IMR-90 (cell line): ENCODE data around the gene PLBD2. TPM values are rescaled to one million over a fixed set of nuclear protein-coding genes. Genes with fewer than 3 reads are reported as not detected.

Experiments
- ATAC-seq: fragments of 200-7000 bp; cut with Tn5 transposase; 2 replicates; pipeline ENCODE4 v1.9.1; 2020; ENCODE audit warnings: low read depth, mild to moderate bottlenecking, moderate library complexity
- BruUV-seq: library from RNA; stranded (reverse); fragments of 400-500 nt; replicated peaks from 2 replicates; lab custom pipeline; 2021; lab: Mats Ljungman, UMichigan
- CTCF ChIA-PET: fragments of 300-600 bp; formaldehyde crosslinking; extraction: SDS; loops from one replicate; lab custom pipeline; 2021; ENCODE audit warnings: antibody characterized with exemption; lab: Yijun Ruan, JAX
- POLR2A ChIA-PET: fragments of 300-600 bp; sonication (Branson Sonifier 250); formaldehyde crosslinking; loops from one replicate; lab custom pipeline; 2022; ENCODE audit warnings: antibody characterized with exemption; ENCODE audit not compliant: unreplicated experiment; lab: Charles Lee
- DNase-seq: peaks from one replicate; pipeline ENCODE4 v3.0.0; 2013
- H2AFZ ChIP-seq: replicated peaks from 2 replicates; pipeline ENCODE3; 2013; ENCODE audit warnings: low read length, mild to moderate bottlenecking; ENCODE audit not compliant: poor library complexity
- H2AK5ac ChIP-seq: 2 replicates; pipeline ENCODE4 v1.6.1; 2013; ENCODE audit warnings: low read depth, low read length, inconsistent platforms
- H2AK9ac ChIP-seq: replicated peaks from 2 replicates; pipeline ENCODE3; 2013; ENCODE audit warnings: mild to moderate bottlenecking, low read depth, low read length, moderate library complexity; ENCODE audit not compliant: poor library complexity
- H2BK120ac ChIP-seq: 2 replicates; pipeline ENCODE4 v1.6.1; 2013; ENCODE audit warnings: low read depth, low read length, inconsistent platforms
- H2BK15ac ChIP-seq: 3 replicates; pipeline ENCODE4 v1.6.1; 2013; ENCODE audit warnings: low read depth, low read length, inconsistent platforms
- H2BK20ac ChIP-seq: 2 replicates; pipeline ENCODE4 v1.6.1; 2013; ENCODE audit warnings: low read depth, mild to moderate bottlenecking, inconsistent platforms, low read length, moderate library complexity
- H2BK5ac ChIP-seq: 2 replicates; pipeline ENCODE4 v1.6.1; 2013; ENCODE audit warnings: mild to moderate bottlenecking, low read depth, low read length, inconsistent platforms; ENCODE audit not compliant: poor library complexity, severe bottlenecking
- H3K14ac ChIP-seq: replicated peaks from 2 replicates; pipeline ENCODE4 v1.6.1; 2013; ENCODE audit warnings: low read depth, low read length, inconsistent platforms
- H3K18ac ChIP-seq: 2 replicates; pipeline ENCODE4 v1.6.1; 2013; ENCODE audit warnings: low read depth, low read length, control low read depth
- H3K23ac ChIP-seq: 2 replicates; pipeline ENCODE4 v1.6.1; 2013; ENCODE audit warnings: low read depth, low read length, inconsistent platforms
- H3K27ac ChIP-seq: 2 replicates; pipeline ENCODE4 v1.5.1; 2013; ENCODE audit warnings: mild to moderate bottlenecking, control low read depth, low read length; ENCODE audit not compliant: insufficient read depth
- H3K27me3 ChIP-seq: 2 replicates; pipeline ENCODE4 v1.6.1; 2013; ENCODE audit warnings: low read length; ENCODE audit not compliant: control insufficient read depth, insufficient read depth
- H3K36me3 ChIP-seq: 2 replicates; pipeline ENCODE4 v1.6.1; 2013; ENCODE audit warnings: low read length, mixed read lengths; ENCODE audit not compliant: control insufficient read depth, insufficient read depth
- H3K4ac ChIP-seq: 2 replicates; pipeline ENCODE4 v1.6.1; 2013; ENCODE audit warnings: low read depth, low read length, inconsistent platforms
- H3K4me1 ChIP-seq: 2 replicates; pipeline ENCODE4 v1.6.1; 2013; ENCODE audit warnings: low read length, mixed read lengths; ENCODE audit not compliant: control insufficient read depth, insufficient read depth
- H3K4me2 ChIP-seq: 2 replicates; pipeline ENCODE4 v1.6.1; 2013; ENCODE audit warnings: low read depth, mild to moderate bottlenecking, control low read depth, low read length, moderate library complexity
- H3K4me3 ChIP-seq: 2 replicates; pipeline ENCODE4 v1.5.1; 2013; ENCODE audit warnings: low read depth, mild to moderate bottlenecking, control low read depth, low read length, moderate library complexity; ENCODE audit not compliant: insufficient read depth
- H3K56ac ChIP-seq: 2 replicates; pipeline ENCODE4 v1.6.1; 2013; ENCODE audit warnings: low read length, inconsistent platforms; ENCODE audit not compliant: insufficient read depth; ENCODE audit errors: extremely low read depth
- H3K79me1 ChIP-seq, 2 experiments: 2 replicates each; pipeline ENCODE4 v1.6.1; 2013; ENCODE audit warnings: low read length in 2 of 2, inconsistent platforms in 1 of 2, low read depth in 1 of 2
- H3K9ac ChIP-seq: 2 replicates; pipeline ENCODE4 v1.6.1; 2013; ENCODE audit warnings: low read depth, low read length, control low read depth
- H3K9me1 ChIP-seq: 2 replicates; pipeline ENCODE4 v1.6.1; 2013; ENCODE audit warnings: low read length, inconsistent platforms; ENCODE audit not compliant: insufficient read depth
- H3K9me3 ChIP-seq: 2 replicates; pipeline ENCODE4 v1.6.1; 2013; ENCODE audit warnings: low read length; ENCODE audit not compliant: control insufficient read depth, insufficient read depth
- H4K20me1 ChIP-seq: 2 replicates; pipeline ENCODE4 v1.6.1; 2013; ENCODE audit warnings: low read length, inconsistent platforms; ENCODE audit not compliant: insufficient read depth
- H4K5ac ChIP-seq: 2 replicates; pipeline ENCODE4 v1.6.1; 2013; ENCODE audit warnings: mild to moderate bottlenecking, low read depth, low read length, control low read depth
- H4K8ac ChIP-seq, 2 experiments: 2 replicates each; pipeline ENCODE4 v1.6.1; 2013; ENCODE audit warnings: low read depth in 2 of 2, low read length in 2 of 2, control low read depth in 1 of 2, inconsistent platforms in 1 of 2
- H4K91ac ChIP-seq: 2 replicates; pipeline ENCODE4 v1.6.1; 2013; ENCODE audit warnings: low read depth, low read length, inconsistent platforms; ENCODE audit not compliant: insufficient read depth
- CEBPB ChIP-seq: IDR thresholded peaks from 2 replicates; pipeline ENCODE4 v1.6.1; 2012; ENCODE audit warnings: low read depth, low read length, improper control_type of control experiment
- CHD1 ChIP-seq: IDR thresholded peaks from 2 replicates; pipeline ENCODE4 v1.6.1; 2012; ENCODE audit warnings: low read depth, low read length, improper control_type of control experiment
- CTCF ChIP-seq: conservative IDR thresholded peaks from 2 replicates; pipeline ENCODE4 v1.5.1; 2012; ENCODE audit warnings: mild to moderate bottlenecking, low read depth, low read length, improper control_type of control experiment
- ELK1 ChIP-seq: fragments of 150-350 bp; IDR thresholded peaks from 2 replicates; pipeline ENCODE4 v1.6.1; 2016; ENCODE audit warnings: low read depth, mild to moderate bottlenecking, low read length, moderate library complexity, borderline replicate concordance
- FOS ChIP-seq: fragments of 150-350 bp; IDR thresholded peaks from 2 replicates; pipeline ENCODE4 v1.6.1; 2016; ENCODE audit warnings: low read depth, low read length
- MAZ ChIP-seq: IDR thresholded peaks from 2 replicates; pipeline ENCODE4 v1.6.1; 2012; ENCODE audit warnings: low read depth, mild to moderate bottlenecking, low read length, improper control_type of control experiment, moderate library complexity, borderline replicate concordance
- MXI1 ChIP-seq: IDR thresholded peaks from 2 replicates; pipeline ENCODE4 v1.6.1; 2012; ENCODE audit warnings: low read depth, mild to moderate bottlenecking, low read length, moderate library complexity, borderline replicate concordance
- POLR2A ChIP-seq: IDR thresholded peaks from 2 replicates; pipeline ENCODE4 v1.6.1; 2012; ENCODE audit warnings: mild to moderate bottlenecking, low read depth, low read length
- RCOR1 ChIP-seq: IDR thresholded peaks from 2 replicates; pipeline ENCODE4 v1.6.1; 2012; ENCODE audit warnings: mild to moderate bottlenecking, low read length, improper control_type of control experiment; ENCODE audit not compliant: insufficient replicate concordance
- SMC3 ChIP-seq: fragments of 150-350 bp; IDR thresholded peaks from 2 replicates; pipeline ENCODE4 v1.6.1; 2016; ENCODE audit warnings: low read depth, mild to moderate bottlenecking, antibody characterized with exemption, low read length, moderate library complexity
- WGBS, 2 experiments: methylation state at CpG; one replicate each; pipeline versions ENCODE4 v1.1.5 to v1.1.7; 2013; ENCODE audit warnings: missing lambda C conversion rate in 2 of 2; ENCODE audit not compliant: insufficient read length in 1 of 2; ENCODE audit errors: extremely low coverage in 2 of 2; 5-methylcytosine and 5-hydroxymethylcytosine counted together
- dilution Hi-C: fragments of 300-500 bp; cut with HindIII; formaldehyde crosslinking; loops from one replicate; pipeline ENCODE4 v1.14.3; 2018; ENCODE audit warnings: low sequenced_read_pairs; ENCODE audit not compliant: unreplicated experiment
- in situ Hi-C: fragments of 300-500 bp; cut with MboI; formaldehyde crosslinking; loops from 3 replicates; pipeline ENCODE4 v1.14.3; 2019; ENCODE audit warnings: low sequenced_read_pairs, inconsistent platforms, mixed read lengths
- intact Hi-C: fragments of 100-400 bp; cut with micrococcal nuclease; formaldehyde crosslinking; loops from 2 replicates; pipeline ENCODE4 v1.10.0; 2022
- polyA plus RNA-seq, 3 experiments: library from polyadenylated mRNA; depleted of rRNA; stranded (reverse); fragments of >200 nt; gene quantifications; 2 replicates each; pipeline ENCODE4 v1.2.3, GENCODE V29; 2012; ENCODE audit warnings: low replicate concordance in 1 of 3
- total RNA-seq: library from RNA; depleted of rRNA; stranded (reverse); fragments of >200 nt; gene quantifications from 2 replicates; pipeline ENCODE4 v1.2.3, GENCODE V29; 2012

Gene PLBD2
- total and polyA plus RNA-seq, 2 of the 4 experiments (the other 2 are of a cell fraction): 7.3 to 44.5 TPM

GRCh38 chr12:113414519-113415038, 56.2 kb downstream of the PLBD2 start:
- Histone ChIP-seq H3K4me2 (no peak overlapping the region), H3K4ac (no peak overlapping the region), H3K4me3 (no peak overlapping the region), H2BK15ac (no peak overlapping the region), H3K14ac (no peak overlapping the region), H4K5ac (no peak overlapping the region), H3K18ac (no peak overlapping the region), H2BK20ac (no peak overlapping the region), H3K56ac (no peak overlapping the region), H2AFZ (no peak overlapping the region), H3K23ac (no peak overlapping the region), H2AK9ac (no peak overlapping the region), H3K9me3 (no peaks in the 10 kb centered on the region), H2BK120ac (no peak overlapping the region), H2AK5ac (no peak overlapping the region), H3K4me1 (no peaks in the 10 kb centered on the region), H4K20me1 (no peaks in the 10 kb centered on the region), H4K8ac (no peak overlapping the region), H3K36me3 (no peaks in the 10 kb centered on the region), H4K91ac (no peak overlapping the region), H3K9me1 (no peaks in the 10 kb centered on the region), H3K27ac (no peak overlapping the region), H2BK5ac (no peak overlapping the region), H3K27me3 (peaks cover 3% of the 10 kb centered on the region; the same call in 1 of the 2 replicates), H3K79me1 (no peaks in the 10 kb centered on the region), H3K9ac (no peak overlapping the region)
- DNase-seq (no peak), ATAC-seq (no peak)
- intact Hi-C loops (no loop called here), in situ Hi-C loops (no loop called here), dilution Hi-C loops (no loop called here)
- CTCF ChIA-PET: no interaction called here
- BruUV-seq: no TSS peak
- TF ChIP-seq CTCF (no peak), CEBPB (no peak), RCOR1 (no peak), MXI1 (no peak), MAZ (no peak), SMC3 (no peak), POLR2A (no peak), ELK1 (no peak), CHD1 (no peak), FOS (no peak)
- POLR2A ChIA-PET: no interaction called here
- WGBS, 2 experiments: 77% methylated on average over 8 of the region's 9 CpGs; no CpG with 5 or more reads in 1 of the 2 experiments
